CD4-positive, alpha-beta T cell treated with Interleukin-4 for 1 hour (primary cell): ENCODE results near the gene KRT12.
"Not testable (repeated sequence)": the region's sequence is repeated elsewhere in the genome, so short reads cannot be mapped to it uniquely, and the experiment has no call there.

ENCODE experiments used
- DNase-seq, 2 donors: peaks; one replicate each; pipeline ENCODE4 v3.0.0-alpha.2; 2020 to 2022

Gene KRT12

GRCh38 chr17:40883626-40884334 is 16.8 kb upstream of the KRT12 start:
- DNase-seq = no peak

GRCh38 chr17:40883031-40883430 is 16.0 kb upstream of the KRT12 start:
- no peak for DNase-seq

GRCh38 chr17:40879026-40879425 is 12.0 kb upstream of the KRT12 start:
- no peak for DNase-seq

- no peak for DNase-seq
Measured at GRCh38 chr17:40878044-40878443, 11.0 kb upstream of the KRT12 start.

- DNase-seq = no peak
Measured at GRCh38 chr17:40873801-40874200, 6.8 kb upstream of the KRT12 start.

- DNase-seq = no peak
Measured at GRCh38 chr17:40873255-40873654, 6.2 kb upstream of the KRT12 start.

- DNase-seq = no peak
Measured at GRCh38 chr17:40872416-40872815, 5.4 kb upstream of the KRT12 start.

GRCh38 chr17:40871316-40871715 is 4.3 kb upstream of the KRT12 start:
- no peak for DNase-seq

GRCh38 chr17:40870136-40870535 is 3.1 kb upstream of the KRT12 start:
- DNase-seq = no peak

- no peak for DNase-seq
Measured at GRCh38 chr17:40864661-40865390, 2.2 kb downstream of the KRT12 start.

- no peak for DNase-seq
Measured at GRCh38 chr17:40862985-40863733, 3.9 kb downstream of the KRT12 start.

- no peak for DNase-seq
Measured at GRCh38 chr17:40859536-40859935, 7.5 kb downstream of the KRT12 start.

GRCh38 chr17:40858667-40859066 is 8.4 kb downstream of the KRT12 start:
- DNase-seq = not testable (repeated sequence)

- DNase-seq = no peak
Measured at GRCh38 chr17:40857535-40857934, 9.5 kb downstream of the KRT12 start.

- DNase-seq = no peak
Measured at GRCh38 chr17:40854175-40854814, 12.7 kb downstream of the KRT12 start.

GRCh38 chr17:40852364-40852763 is 14.7 kb downstream of the KRT12 start:
- DNase-seq = no peak

- no peak for DNase-seq
Measured at GRCh38 chr17:40850293-40850972, 16.6 kb downstream of the KRT12 start.

GRCh38 chr17:40849723-40850122 is 17.3 kb downstream of the KRT12 start:
- DNase-seq = no peak

GRCh38 chr17:40848583-40849235 is 18.3 kb downstream of the KRT12 start:
- DNase-seq = no peak

GRCh38 chr17:40846515-40847144 is 20.4 kb downstream of the KRT12 start:
- DNase-seq = no peak

- DNase-seq = no peak
Measured at GRCh38 chr17:40844671-40845107, 22.3 kb downstream of the KRT12 start.

GRCh38 chr17:40843242-40843641 is 23.8 kb downstream of the KRT12 start:
- DNase-seq = no peak
